PC-3 (cell line): ENCODE results near the gene PTPRA. TPM values are rescaled to one million over a fixed set of nuclear protein-coding genes. Genes with fewer than 3 reads are reported as not detected.

ENCODE experiments used
- ATAC-seq: fragments of 200-7000 bp; cut with Tn5 transposase; 2 replicates; pipeline ENCODE4 v1.9.1; 2020; ENCODE audit warnings: mild to moderate bottlenecking, moderate library complexity
- BruUV-seq: library from RNA; stranded (reverse); fragments of 400-500 nt; replicated peaks from 2 replicates; lab custom pipeline; 2021; lab: Mats Ljungman, UMichigan
- CTCF ChIA-PET: fragments of 300-600 bp; sonication (Branson Sonifier 250); formaldehyde crosslinking; loops from one replicate; lab custom pipeline; 2022; ENCODE audit warnings: antibody characterized with exemption; lab: Charles Lee
- POLR2A ChIA-PET: fragments of 300-600 bp; sonication (Branson Sonifier 250); formaldehyde crosslinking; loops from one replicate; lab custom pipeline; 2022; ENCODE audit warnings: antibody characterized with exemption; ENCODE audit not compliant: unreplicated experiment; lab: Charles Lee
- DNase-seq: peaks from one replicate; pipeline ENCODE4 v3.0.0-alpha.2; 2015
- H2AFZ ChIP-seq: fragments of 300-600 bp; sonication (generic); 2 replicates; pipeline ENCODE4 v1.6.0; 2016; ENCODE audit warnings: antibody characterized with exemption, low read length
- H3F3A ChIP-seq: fragments of 300-600 bp; sonication (generic); one replicate; pipeline ENCODE4 v1.6.0; 2017; ENCODE audit warnings: antibody characterized with exemption, low read length, control low read depth, mild to moderate bottlenecking; ENCODE audit not compliant: unreplicated experiment
- H3K27ac ChIP-seq: fragments of 300-600 bp; sonication (generic); 2 replicates; pipeline ENCODE4 v1.5.1; 2016; ENCODE audit warnings: mild to moderate bottlenecking, low read length
- H3K27me3 ChIP-seq: fragments of 300-600 bp; sonication (generic); 2 replicates; pipeline ENCODE4 v1.6.1; 2016; ENCODE audit warnings: low read length, mixed read lengths
- H3K36me3 ChIP-seq: fragments of 300-600 bp; sonication (generic); 2 replicates; pipeline ENCODE4 v1.6.1; 2016; ENCODE audit warnings: low read depth, mixed run types, low read length, mixed read lengths
- H3K4me1 ChIP-seq: fragments of 300-600 bp; sonication (generic); 2 replicates; pipeline ENCODE4 v1.5.1; 2016; ENCODE audit warnings: low read length; ENCODE audit not compliant: insufficient read depth
- H3K4me2 ChIP-seq: fragments of 300-600 bp; sonication (generic); 2 replicates; pipeline ENCODE4 v1.6.0; 2016; ENCODE audit warnings: low read length
- H3K4me3 ChIP-seq: fragments of 300-600 bp; sonication (generic); 2 replicates; pipeline ENCODE4 v1.5.1; 2016; ENCODE audit warnings: mild to moderate bottlenecking, low read length, mixed read lengths
- H3K79me2 ChIP-seq: fragments of 300-600 bp; sonication (generic); 2 replicates; pipeline ENCODE4 v1.6.1; 2017; ENCODE audit warnings: low read length, mixed read lengths
- H3K9ac ChIP-seq: fragments of 300-600 bp; sonication (generic); 2 replicates; pipeline ENCODE4 v1.6.0; 2016; ENCODE audit warnings: mild to moderate bottlenecking, low read length
- H3K9me2 ChIP-seq: fragments of 300-600 bp; sonication (generic); replicated peaks from 2 replicates; pipeline ENCODE4 v1.6.1; 2016; ENCODE audit warnings: mixed run types, low read length, mixed read lengths
- H3K9me3 ChIP-seq: fragments of 300-600 bp; sonication (generic); 2 replicates; pipeline ENCODE4 v1.6.1; 2016; ENCODE audit warnings: low read length, mixed read lengths
- H4K20me1 ChIP-seq: fragments of 300-600 bp; sonication (generic); 2 replicates; pipeline ENCODE4 v1.6.1; 2016; ENCODE audit warnings: low read length, mixed read lengths
- EZH2 ChIP-seq: fragments of 300-600 bp; sonication (generic); IDR thresholded peaks from one replicate; pipeline ENCODE4 v1.6.1; 2017; ENCODE audit warnings: antibody characterized with exemption, mild to moderate bottlenecking, low read length; ENCODE audit not compliant: unreplicated experiment
- EZH2phosphoT487 ChIP-seq: fragments of 300-600 bp; sonication (generic); IDR thresholded peaks from 2 replicates; pipeline ENCODE4 v1.6.1; 2018; ENCODE audit warnings: mild to moderate bottlenecking, antibody characterized with exemption, low read length, borderline replicate concordance
- intact Hi-C: fragments of 100-400 bp; cut with micrococcal nuclease; formaldehyde crosslinking; loops from 2 replicates; pipeline ENCODE4 v1.9.0; 2023
- total RNA-seq: library from RNA; depleted of rRNA; stranded (reverse); fragments of >200 nt; gene quantifications from 2 replicates; pipeline ENCODE4 v1.2.3, GENCODE V29; 2014
- TF ChIP-seq, protein P1 (sequence below): fragments of 300-600 bp; sonication (generic); conservative IDR thresholded peaks from 2 replicates; pipeline ENCODE4 v1.5.1; 2017; ENCODE audit warnings: antibody characterized with exemption, low read depth, mild to moderate bottlenecking, low read length

The PTPRA gene
- total RNA-seq, 1 experiment from 2014 or later, result 35.0 TPM

DNA sequence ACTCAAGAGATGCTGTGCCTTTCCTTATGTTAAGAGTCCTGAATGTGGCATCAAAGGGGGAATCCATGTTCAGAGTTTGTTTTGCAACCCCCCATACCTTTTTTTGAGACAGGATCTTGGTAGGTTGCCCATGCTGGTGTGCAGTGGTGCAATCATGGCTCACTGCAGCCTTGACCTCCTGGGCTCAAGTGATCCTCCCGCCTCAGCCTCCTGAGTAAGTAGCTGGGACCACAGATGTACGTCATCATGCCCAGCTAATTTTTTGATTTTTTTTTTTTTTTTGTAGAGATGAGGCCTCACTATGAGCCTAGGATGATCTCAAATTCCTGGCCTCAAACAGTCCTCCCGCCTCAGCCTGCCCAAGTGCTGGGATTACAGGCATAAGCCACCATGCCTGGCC is 16.5 kb downstream of the PTPRA start:
- no peaks in the 10 kb centered on the region for H3K27me3 ChIP-seq
- peaks cover 8% of the 10 kb centered on the region for H3K4me1 ChIP-seq
- CTCF ChIA-PET, result no interaction called here
- no peaks in the 10 kb centered on the region for H3K9me3 ChIP-seq
- no peak overlapping the region for H3K9ac ChIP-seq
- DNase-seq, result no peak
- BruUV-seq, result no TSS peak
- peaks cover 95% of the 10 kb centered on the region for H3K79me2 ChIP-seq
- intact Hi-C loops, result no loop called here
- peaks cover 15% of the 10 kb centered on the region; the same call in 1 of the 2 replicates for H4K20me1 ChIP-seq
- POLR2A ChIA-PET, result no interaction called here
- H2AFZ ChIP-seq, result no peak overlapping the region
- H3K27ac ChIP-seq, result no peak overlapping the region
- no peaks in the 10 kb centered on the region for H3K9me2 ChIP-seq
- H3F3A ChIP-seq, result no peaks in the 10 kb centered on the region
- H3K4me2 ChIP-seq, result no peak overlapping the region
- H3K36me3 ChIP-seq, result peaks cover 3% of the 10 kb centered on the region; the same call in 1 of the 2 replicates
- no peak overlapping the region for H3K4me3 ChIP-seq
- no peak for TF ChIP-seq EZH2
- ATAC-seq, result no peak

DNA sequence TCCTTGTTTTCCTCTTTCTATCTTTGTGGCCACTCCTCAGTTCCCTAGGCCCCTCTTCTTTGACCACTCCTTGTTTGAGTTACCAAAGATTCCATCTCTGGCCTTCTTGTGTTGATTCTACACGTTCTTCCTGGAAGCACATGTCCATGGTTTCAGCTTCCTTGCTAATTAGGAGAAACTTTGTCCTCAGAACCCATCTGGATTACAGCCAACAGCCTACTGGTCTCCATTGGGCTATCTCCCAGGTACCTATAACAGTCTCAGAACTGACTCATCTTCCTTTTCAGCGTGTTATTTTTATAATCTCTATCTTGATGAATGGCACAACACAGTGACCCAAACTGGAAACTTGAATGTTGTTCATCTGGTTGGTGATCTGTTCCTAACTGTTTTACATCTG is 17.5 kb downstream of the PTPRA start:
- CTCF ChIA-PET, result no interaction called here
- BruUV-seq, result no TSS peak
- Histone ChIP-seq H4K20me1 (peaks cover 11% of the 10 kb centered on the region; the same call in 1 of the 2 replicates), H3K27me3 (no peaks in the 10 kb centered on the region), H3K4me2 (no peak overlapping the region), H3K27ac (no peak overlapping the region), H3F3A (no peaks in the 10 kb centered on the region), H3K4me1 (peaks cover 8% of the 10 kb centered on the region), H3K9ac (no peak overlapping the region), H3K9me2 (no peaks in the 10 kb centered on the region), H3K9me3 (no peaks in the 10 kb centered on the region), H3K36me3 (no peaks in the 10 kb centered on the region), H3K4me3 (no peak overlapping the region), H3K79me2 (peaks cover 93% of the 10 kb centered on the region), H2AFZ (no peak overlapping the region)
- peak; percentile 22; the same call in 1 of the 2 replicates for ATAC-seq
- intact Hi-C loops, result no loop called here
- POLR2A ChIA-PET, result no interaction called here
- DNase-seq, result peak; percentile 25
- TF ChIP-seq EZH2, result no peak
- TF ChIP-seq, protein P1, sequence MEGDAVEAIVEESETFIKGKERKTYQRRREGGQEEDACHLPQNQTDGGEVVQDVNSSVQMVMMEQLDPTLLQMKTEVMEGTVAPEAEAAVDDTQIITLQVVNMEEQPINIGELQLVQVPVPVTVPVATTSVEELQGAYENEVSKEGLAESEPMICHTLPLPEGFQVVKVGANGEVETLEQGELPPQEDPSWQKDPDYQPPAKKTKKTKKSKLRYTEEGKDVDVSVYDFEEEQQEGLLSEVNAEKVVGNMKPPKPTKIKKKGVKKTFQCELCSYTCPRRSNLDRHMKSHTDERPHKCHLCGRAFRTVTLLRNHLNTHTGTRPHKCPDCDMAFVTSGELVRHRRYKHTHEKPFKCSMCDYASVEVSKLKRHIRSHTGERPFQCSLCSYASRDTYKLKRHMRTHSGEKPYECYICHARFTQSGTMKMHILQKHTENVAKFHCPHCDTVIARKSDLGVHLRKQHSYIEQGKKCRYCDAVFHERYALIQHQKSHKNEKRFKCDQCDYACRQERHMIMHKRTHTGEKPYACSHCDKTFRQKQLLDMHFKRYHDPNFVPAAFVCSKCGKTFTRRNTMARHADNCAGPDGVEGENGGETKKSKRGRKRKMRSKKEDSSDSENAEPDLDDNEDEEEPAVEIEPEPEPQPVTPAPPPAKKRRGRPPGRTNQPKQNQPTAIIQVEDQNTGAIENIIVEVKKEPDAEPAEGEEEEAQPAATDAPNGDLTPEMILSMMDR, result no peak
- TF ChIP-seq EZH2phosphoT487, result no peak

DNA sequence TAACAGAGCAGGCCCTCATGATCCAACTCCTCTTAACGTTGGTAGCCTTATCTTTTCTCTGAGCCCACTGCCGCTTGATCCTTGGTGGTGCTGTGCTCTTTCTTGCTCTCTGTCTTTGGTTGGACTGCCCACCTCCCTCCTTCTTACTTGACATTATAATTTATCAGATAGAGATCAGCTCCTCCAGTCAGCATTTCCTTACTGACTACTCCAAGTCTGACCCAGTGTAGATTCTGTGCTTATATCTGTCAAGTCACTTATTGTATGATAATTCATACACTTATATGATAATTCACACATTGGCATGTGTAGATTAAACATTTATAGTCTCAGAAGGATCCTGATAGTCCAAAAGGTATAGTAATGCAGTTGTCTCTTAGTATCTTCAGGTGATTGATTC is 18.1 kb downstream of the PTPRA start:
- no peak overlapping the region for H3K27ac ChIP-seq
- CTCF ChIA-PET, result no interaction called here
- no TSS peak for BruUV-seq
- POLR2A ChIA-PET, result no interaction called here
- H3F3A ChIP-seq, result no peaks in the 10 kb centered on the region
- peaks cover 11% of the 10 kb centered on the region; the same call in 1 of the 2 replicates for H4K20me1 ChIP-seq
- peaks cover 8% of the 10 kb centered on the region for H3K4me1 ChIP-seq
- H3K9me2 ChIP-seq, result no peaks in the 10 kb centered on the region
- ATAC-seq (no peak), DNase-seq (no peak)
- no peaks in the 10 kb centered on the region for H3K9me3 ChIP-seq
- H3K4me3 ChIP-seq, result no peak overlapping the region
- H3K27me3 ChIP-seq, result no peaks in the 10 kb centered on the region
- intact Hi-C loops, result no loop called here
- H2AFZ ChIP-seq, result no peak overlapping the region
- peaks cover 93% of the 10 kb centered on the region for H3K79me2 ChIP-seq
- no peak overlapping the region for H3K9ac ChIP-seq
- no peaks in the 10 kb centered on the region for H3K36me3 ChIP-seq
- TF ChIP-seq, protein P1, result no peak
- no peak for TF ChIP-seq EZH2phosphoT487
- no peak for TF ChIP-seq EZH2
- no peak overlapping the region for H3K4me2 ChIP-seq
